H9 (cell line): Measurements from ENCODE around the gene LCE5A. TPM values are rescaled to one million over a fixed set of nuclear protein-coding genes. Genes with fewer than 3 reads are reported as not detected.

Source experiments
- DNase-seq: peaks from one replicate; pipeline ENCODE4 v3.0.0-alpha.2; 2017
- H2AFZ ChIP-seq: one replicate; pipeline ENCODE4 v1.6.1; 2013; ENCODE audit warnings: mild to moderate bottlenecking, low read length, control low read depth, moderate library complexity
- H2AK5ac ChIP-seq: 2 replicates; pipeline ENCODE4 v1.6.1; 2013; ENCODE audit warnings: low read length, control low read depth, mixed read lengths; ENCODE audit not compliant: insufficient read length
- H2BK120ac ChIP-seq: one replicate; pipeline ENCODE4 v1.6.1; 2013; ENCODE audit warnings: low read depth, mild to moderate bottlenecking, low read length, control low read depth, inconsistent platforms; ENCODE audit not compliant: poor library complexity, severe bottlenecking
- H2BK12ac ChIP-seq: 2 replicates; pipeline ENCODE4 v1.6.1; 2013; ENCODE audit warnings: low read length, control low read depth, mixed read lengths, low read depth; ENCODE audit not compliant: insufficient read length
- H2BK15ac ChIP-seq: 2 replicates; pipeline ENCODE4 v1.6.1; 2013; ENCODE audit warnings: low read depth, low read length, control low read depth
- H2BK20ac ChIP-seq: one replicate; pipeline ENCODE4 v1.6.1; 2013; ENCODE audit warnings: low read depth, mild to moderate bottlenecking, low read length, control low read depth, inconsistent platforms; ENCODE audit not compliant: poor library complexity, severe bottlenecking
- H2BK5ac ChIP-seq: 2 replicates; pipeline ENCODE4 v1.6.1; 2013; ENCODE audit warnings: low read length, control low read depth, mixed read lengths; ENCODE audit not compliant: insufficient read length
- H3K14ac ChIP-seq: 2 replicates; pipeline ENCODE4 v1.6.1; 2013; ENCODE audit warnings: low read length, control low read depth; ENCODE audit not compliant: insufficient read depth
- H3K18ac ChIP-seq: 2 replicates; pipeline ENCODE4 v1.6.1; 2013; ENCODE audit warnings: low read depth, mild to moderate bottlenecking, mixed read lengths, low read length, control low read depth; ENCODE audit not compliant: insufficient read length
- H3K23ac ChIP-seq: 2 replicates; pipeline ENCODE4 v1.6.1; 2013; ENCODE audit warnings: low read length, control low read depth, mixed read lengths, low read depth; ENCODE audit not compliant: insufficient read length
- H3K23me2 ChIP-seq: 2 replicates; pipeline ENCODE4 v1.6.1; 2013; ENCODE audit warnings: low read depth, mild to moderate bottlenecking, mixed read lengths, low read length, control low read depth; ENCODE audit not compliant: insufficient read length, poor library complexity, severe bottlenecking
- H3K27ac ChIP-seq: 2 replicates; pipeline ENCODE4 v1.5.1; 2013; ENCODE audit warnings: low read length, control low read depth, mixed read lengths, low read depth; ENCODE audit not compliant: insufficient read length
- H3K27me3 ChIP-seq: 2 replicates; pipeline ENCODE4 v1.6.1; 2013; ENCODE audit warnings: low read length, control low read depth, inconsistent platforms; ENCODE audit not compliant: insufficient read depth
- H3K4ac ChIP-seq: 2 replicates; pipeline ENCODE4 v1.6.1; 2013; ENCODE audit warnings: low read depth, mild to moderate bottlenecking, control low read depth, inconsistent platforms, low read length, moderate library complexity
- H3K4me1 ChIP-seq: 2 replicates; pipeline ENCODE4 v1.6.1; 2013; ENCODE audit warnings: low read length, control low read depth, inconsistent platforms; ENCODE audit not compliant: insufficient read depth
- H3K4me2 ChIP-seq: 2 replicates; pipeline ENCODE4 v1.6.1; 2013; ENCODE audit warnings: low read length, control low read depth, mixed read lengths; ENCODE audit not compliant: insufficient read length, insufficient read depth
- H3K56ac ChIP-seq: 2 replicates; pipeline ENCODE4 v1.6.1; 2013; ENCODE audit warnings: low read depth, mild to moderate bottlenecking, mixed read lengths, low read length, control low read depth; ENCODE audit not compliant: insufficient read length
- H3K79me1 ChIP-seq: 2 replicates; pipeline ENCODE4 v1.6.1; 2013; ENCODE audit warnings: low read depth, mild to moderate bottlenecking, moderate library complexity, low read length, control low read depth, inconsistent platforms; ENCODE audit not compliant: insufficient read depth, poor library complexity, severe bottlenecking
- H3K79me2 ChIP-seq: 2 replicates; pipeline ENCODE4 v1.6.1; 2013; ENCODE audit warnings: low read length, control low read depth, inconsistent platforms; ENCODE audit not compliant: insufficient read depth
- H3K9ac ChIP-seq: 2 replicates; pipeline ENCODE4 v1.6.1; 2013; ENCODE audit warnings: low read length, control low read depth, mixed read lengths; ENCODE audit not compliant: insufficient read length; ENCODE audit errors: extremely low read depth
- H3K9me3 ChIP-seq: one replicate; pipeline ENCODE4 v1.6.1; 2013; ENCODE audit warnings: low read depth, low read length, inconsistent platforms; ENCODE audit not compliant: control insufficient read depth
- H3T11ph ChIP-seq: one replicate; pipeline ENCODE4 v1.6.1; 2013; ENCODE audit warnings: mild to moderate bottlenecking, low read length, control low read depth, inconsistent platforms
- H4K20me1 ChIP-seq: one replicate; pipeline ENCODE4 v1.6.1; 2013; ENCODE audit not compliant: control insufficient read depth, insufficient read length, insufficient read depth
- H4K5ac ChIP-seq: 2 replicates; pipeline ENCODE4 v1.6.1; 2013; ENCODE audit warnings: low read depth, mild to moderate bottlenecking, mixed read lengths, low read length, control low read depth; ENCODE audit not compliant: insufficient read length
- H4K8ac ChIP-seq: replicated peaks from 2 replicates; pipeline ENCODE4 v1.6.1; 2013; ENCODE audit warnings: low read length, control low read depth, mixed read lengths, low read depth; ENCODE audit not compliant: insufficient read length
- H4K91ac ChIP-seq: 2 replicates; pipeline ENCODE4 v1.6.1; 2013; ENCODE audit warnings: low read depth, mild to moderate bottlenecking, moderate library complexity, mixed read lengths, low read length, control low read depth; ENCODE audit not compliant: insufficient read length
- H3K27ac Mint-ChIP-seq, 3 experiments: 2 replicates in 2 of 3; 3 replicates in 1 of 3; pipeline ENCODE4 v1.8.0; 2020 to 2021; ENCODE audit warnings: mixed read lengths in 3 of 3, mild to moderate bottlenecking in 1 of 3, moderate library complexity in 1 of 3
- H3K27me3 Mint-ChIP-seq: 2 replicates; pipeline ENCODE4 v1.8.0; 2021; ENCODE audit warnings: low read depth, mild to moderate bottlenecking, moderate library complexity, mixed read lengths
- H3K36me3 Mint-ChIP-seq, 3 experiments: 2 replicates in 2 of 3; 3 replicates in 1 of 3; pipeline ENCODE4 v1.8.0; 2020 to 2021; ENCODE audit warnings: low read depth in 3 of 3, mixed read lengths in 3 of 3; ENCODE audit not compliant: insufficient read depth in 1 of 3
- H3K4me1 Mint-ChIP-seq, 2 experiments: 2 replicates each; pipeline ENCODE4 v1.8.0; 2020; ENCODE audit warnings: mixed read lengths in 2 of 2
- H3K4me3 Mint-ChIP-seq, 2 experiments: 2 replicates in 1 of 2; 3 replicates in 1 of 2; pipeline ENCODE4 v1.8.0; 2020 to 2021; ENCODE audit warnings: mild to moderate bottlenecking in 2 of 2, mixed read lengths in 2 of 2, moderate library complexity in 1 of 2
- H3K9me3 Mint-ChIP-seq, 2 experiments: 2 replicates in 1 of 2; 3 replicates in 1 of 2; pipeline ENCODE4 v1.8.0; 2020; ENCODE audit warnings: mild to moderate bottlenecking in 2 of 2, mixed read lengths in 2 of 2, moderate library complexity in 1 of 2
- CTCF ChIP-seq: fragments of 200-600 bp; sonication (generic); conservative IDR thresholded peaks from 3 replicates; pipeline ENCODE4 v1.8.0; 2021; ENCODE audit warnings: antibody characterized with exemption, mild to moderate bottlenecking
- WGBS: extraction: QIAGEN DNeasy Blood & Tissue Kit; methylation state at CpG from one replicate; pipeline ENCODE4 v1.1.7; 2013; ENCODE audit warnings: missing lambda C conversion rate, low lambda C conversion rate, mixed read lengths; ENCODE audit not compliant: insufficient read length; ENCODE audit errors: extremely low coverage; 5-methylcytosine and 5-hydroxymethylcytosine counted together
- total RNA-seq: library from RNA; stranded (reverse); gene quantifications from 2 replicates; pipeline ENCODE4 v1.2.1, GENCODE V29; 2021

Gene LCE5A
- total RNA-seq, 1 experiment from 2014 or later, result not detected

GRCh38 chr1:152514715-152515433, 4.3 kb downstream of the LCE5A start:
- Histone ChIP-seq H3T11ph (no peak overlapping the region), H2BK15ac (no peak overlapping the region), H2BK12ac (no peak overlapping the region), H4K20me1 (no peaks in the 10 kb centered on the region), H3K23ac (no peak overlapping the region), H3K18ac (no peak overlapping the region), H3K14ac (no peak overlapping the region), H3K23me2 (no peaks in the 10 kb centered on the region), H2BK5ac (no peak overlapping the region), H3K79me2 (no peaks in the 10 kb centered on the region), H3K9ac (no peak overlapping the region), H4K91ac (no peak overlapping the region), H2AK5ac (no peak overlapping the region), H3K79me1 (no peaks in the 10 kb centered on the region), H2BK120ac (no peak overlapping the region), H2BK20ac (no peak overlapping the region), H4K8ac (no peak overlapping the region), H3K27ac (no peak overlapping the region), H3K4me2 (no peak overlapping the region), H2AFZ (no peak overlapping the region), H4K5ac (no peak overlapping the region), H3K4me1 (no peaks in the 10 kb centered on the region), H3K56ac (no peak overlapping the region), H3K9me3 (peaks cover 97% of the 10 kb centered on the region), H3K27me3 (no peaks in the 10 kb centered on the region), H3K4ac (no peak overlapping the region)
- H3K27me3 Mint-ChIP-seq, result peaks cover 1% of the 10 kb centered on the region; the same call in 1 of the 2 replicates
- no peaks in the 10 kb centered on the region for H3K4me1 Mint-ChIP-seq
- WGBS, result no CpG with 5 or more reads among the region's 17 CpGs
- H3K9me3 Mint-ChIP-seq, result peaks cover 76 to 83% of the 10 kb centered on the region in 2 experiments
- H3K4me3 Mint-ChIP-seq, result no peak overlapping the region
- no peak for TF ChIP-seq CTCF
- peaks cover 4 to 41% (median 9%) of the 10 kb centered on the region in 3 experiments for H3K36me3 Mint-ChIP-seq
- DNase-seq, result no peak
- no peak overlapping the region for H3K27ac Mint-ChIP-seq
